DMS53 treated with DMSO at 0.1 percent for 48 hours (cell line): ENCODE measurements around the gene BPIFA1.
A peak's percentile ranks its signal among the peaks of the same experiment; 100 is the strongest.

Source experiments
- DNase-seq: peaks from one replicate; lab custom pipeline; 2025; ENCODE audit not compliant: unreplicated experiment; lab: John Stamatoyannopoulos, UW

Gene BPIFA1

DNA sequence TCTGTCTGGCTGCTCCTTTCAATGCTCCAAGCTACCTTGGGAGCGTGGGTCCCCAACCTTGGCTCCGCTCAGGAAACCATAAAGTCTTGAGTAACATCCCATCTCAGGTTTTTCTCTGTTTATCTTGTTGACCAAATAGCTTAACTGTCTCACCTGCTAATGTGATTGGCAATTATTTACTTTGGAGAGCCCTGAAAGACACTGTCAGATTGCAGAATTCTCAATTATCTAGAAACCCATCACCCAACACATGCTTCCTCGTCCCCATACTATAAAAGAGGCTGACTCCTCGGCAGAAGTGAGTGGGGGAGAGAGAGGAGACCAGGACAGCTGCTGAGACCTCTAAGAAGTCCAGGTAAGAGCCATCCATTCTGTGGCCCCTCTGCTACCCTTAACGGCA, at the start of gene BPIFA1:
Gene BPIFA1 (plus strand): TSS at position 301 of the 400 bp plus-strand sequence. CDS start 1,716 bp downstream, outside the sequence.
- DNase-seq = no peak

- DNase-seq = no peak
Measured at GRCh38 chr20:33187491-33187890, 48.3 kb upstream of the BPIFA1 start.

GRCh38 chr20:33188421-33188820, 47.4 kb upstream of the BPIFA1 start:
- no peak for DNase-seq

DNA sequence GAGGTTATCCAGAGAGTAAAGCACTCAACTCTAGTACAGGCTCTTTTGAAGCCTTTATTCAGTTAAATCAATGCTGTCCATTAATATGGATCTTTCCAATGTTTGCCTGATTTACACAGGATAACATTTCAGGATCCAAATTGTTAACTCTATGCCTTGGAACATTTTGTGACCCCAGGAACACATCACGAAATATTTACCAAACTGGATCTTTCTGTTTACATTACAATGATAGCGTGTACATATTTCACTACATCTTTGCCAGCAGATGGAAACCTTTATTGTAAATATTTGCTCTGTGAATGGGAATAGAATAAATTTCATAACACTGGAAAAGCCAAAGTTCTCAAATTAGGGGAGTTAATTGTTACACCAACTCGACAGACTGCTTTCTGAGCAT, 44.3 kb upstream of the BPIFA1 start:
- no peak for DNase-seq

GRCh38 chr20:33191955-33192354, 43.8 kb upstream of the BPIFA1 start:
- no peak for DNase-seq

- DNase-seq = no peak
Measured at GRCh38 chr20:33192912-33193501, 42.8 kb upstream of the BPIFA1 start.

- no peak for DNase-seq
Measured at GRCh38 chr20:33199026-33199425, 36.8 kb upstream of the BPIFA1 start.

DNA sequence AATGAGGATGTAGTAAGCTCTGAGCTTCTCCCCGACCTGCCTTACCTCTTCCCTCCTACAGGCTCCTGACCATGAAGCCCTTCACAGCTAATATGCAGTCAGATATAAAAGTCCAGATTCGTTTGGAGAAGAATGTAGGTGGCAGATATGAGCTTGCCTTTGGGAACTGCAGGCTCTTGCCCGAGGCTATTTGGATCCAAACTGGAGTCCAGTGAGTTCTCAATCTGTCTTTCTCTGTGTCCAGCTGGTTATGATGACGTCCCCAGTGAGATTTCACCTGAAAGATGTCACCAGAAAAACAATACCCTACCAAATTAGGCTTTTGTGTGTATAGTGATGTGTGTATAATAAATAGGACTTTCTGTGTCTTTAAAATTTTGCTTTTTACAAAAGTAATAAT, 33.3 kb upstream of the BPIFA1 start:
- no peak for DNase-seq

DNA sequence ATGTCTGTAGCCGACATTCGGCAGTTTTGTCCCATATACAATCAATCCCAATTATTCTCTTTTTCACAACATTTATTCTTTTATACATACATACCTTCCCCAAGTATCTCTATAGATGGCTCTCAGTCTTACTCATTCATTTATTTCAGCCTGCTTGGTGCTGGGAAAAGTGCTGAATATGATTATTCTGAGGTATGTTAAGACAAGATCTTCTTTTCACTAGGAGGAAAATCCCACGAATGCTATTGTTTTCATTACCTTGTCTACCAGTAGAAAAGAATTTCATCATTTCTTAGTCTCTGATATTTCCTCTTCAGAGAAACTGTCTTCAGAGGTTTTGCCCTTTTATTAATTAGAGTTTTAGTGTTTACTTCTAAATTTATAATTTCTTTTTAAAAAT, 32.4 kb upstream of the BPIFA1 start:
- DNase-seq = no peak

DNA sequence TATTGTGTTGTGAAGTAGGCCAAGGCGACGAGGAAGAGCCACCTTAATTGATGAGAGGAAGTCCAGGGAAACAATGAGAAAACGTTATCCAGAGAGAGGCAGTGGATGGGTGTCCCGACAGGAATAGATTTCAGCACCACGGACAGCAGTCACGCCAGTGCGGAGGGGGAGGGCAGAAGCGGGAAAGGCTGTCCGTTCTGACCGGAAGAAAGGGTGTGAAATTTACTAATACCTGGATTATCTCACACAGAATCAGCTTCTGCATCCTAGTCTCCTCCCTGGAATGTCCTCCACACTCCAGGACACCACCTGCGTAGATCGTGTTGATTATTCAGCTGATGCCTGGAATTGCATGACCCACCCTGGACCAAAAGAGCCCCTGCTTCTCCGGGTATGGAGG, 26.0 kb upstream of the BPIFA1 start:
- DNase-seq = peak; percentile 2

- DNase-seq = no peak
Measured at GRCh38 chr20:33210371-33210770, 25.4 kb upstream of the BPIFA1 start.

DNA sequence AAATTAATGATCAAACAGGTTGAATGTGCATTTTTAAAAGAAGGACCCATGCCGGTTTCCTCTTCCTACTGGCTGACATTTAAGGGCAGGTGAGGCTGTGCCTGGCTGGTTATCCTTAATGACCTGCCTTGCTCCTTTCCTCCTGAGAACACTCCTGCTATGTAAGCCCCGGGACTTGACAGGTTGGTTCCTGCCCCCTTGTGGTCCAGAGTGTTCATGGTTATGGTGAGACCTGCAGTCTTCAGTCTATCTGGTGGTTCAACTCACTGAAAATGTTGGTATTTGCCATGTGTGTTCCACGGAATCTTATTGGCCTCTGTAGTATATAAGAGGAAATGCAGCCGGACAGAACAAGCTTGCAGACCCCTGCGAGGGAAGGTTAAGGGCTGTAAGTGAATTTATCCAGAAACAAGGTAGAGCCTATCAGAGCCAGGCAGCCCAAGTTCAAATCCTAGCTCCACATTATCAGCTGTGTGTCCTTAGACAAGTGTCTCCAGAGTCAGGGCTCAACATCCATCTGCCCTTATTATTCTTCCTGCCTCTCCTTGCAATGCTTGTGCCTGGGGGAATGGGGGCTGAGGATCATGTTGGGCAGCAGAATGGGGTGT, 23.9 kb upstream of the BPIFA1 start:
- DNase-seq = peak; percentile 13

DNA sequence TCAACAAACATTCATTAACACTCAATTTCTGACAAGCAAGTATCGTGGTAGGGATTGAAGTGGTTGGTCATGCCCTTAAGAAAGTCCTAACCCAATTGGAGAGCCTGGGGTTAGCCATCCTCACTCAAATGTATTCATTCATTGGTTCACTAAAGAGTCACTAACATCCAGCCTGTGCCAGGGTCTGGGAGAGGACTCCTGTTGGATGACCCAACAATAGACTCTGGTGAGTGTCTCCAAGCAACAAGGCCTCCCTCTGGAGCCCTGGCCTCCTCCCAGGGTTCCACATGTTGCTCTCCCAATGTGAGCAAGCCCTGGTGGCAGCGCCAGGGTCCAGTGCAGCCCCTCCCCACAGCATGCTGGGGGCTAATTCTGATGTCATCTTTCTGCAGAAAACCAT, 18.7 kb upstream of the BPIFA1 start, which contains the start of gene BPIFA3:
Gene BPIFA3 (plus strand): TSS at position 301 of the 400 bp plus-strand sequence. CDS start 185 bp downstream, outside the sequence.
- DNase-seq = no peak

- DNase-seq = no peak
Measured at GRCh38 chr20:33224399-33224798, 11.4 kb upstream of the BPIFA1 start.

GRCh38 chr20:33229843-33230242, 6.0 kb upstream of the BPIFA1 start:
- DNase-seq = no peak

DNA sequence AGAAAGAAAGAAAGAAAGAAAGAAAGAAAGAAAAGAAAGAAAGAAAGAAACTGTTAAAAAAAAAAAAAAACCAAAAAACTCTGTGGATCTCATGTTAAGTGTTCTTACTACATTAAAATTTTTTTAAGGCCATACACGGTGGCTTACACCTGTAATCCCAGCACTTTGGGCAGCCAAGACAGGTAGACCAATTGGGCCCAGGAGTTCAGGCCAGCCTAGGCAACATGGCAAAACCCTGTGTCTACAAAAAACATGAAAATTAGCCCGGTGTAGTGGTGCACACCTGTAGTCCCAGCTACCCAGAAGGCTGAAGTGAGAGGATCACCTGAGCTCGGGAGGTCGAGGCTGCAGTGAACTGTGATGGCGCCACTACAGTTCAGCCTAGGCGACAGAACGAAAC, 4.6 kb upstream of the BPIFA1 start:
- no peak for DNase-seq

DNA sequence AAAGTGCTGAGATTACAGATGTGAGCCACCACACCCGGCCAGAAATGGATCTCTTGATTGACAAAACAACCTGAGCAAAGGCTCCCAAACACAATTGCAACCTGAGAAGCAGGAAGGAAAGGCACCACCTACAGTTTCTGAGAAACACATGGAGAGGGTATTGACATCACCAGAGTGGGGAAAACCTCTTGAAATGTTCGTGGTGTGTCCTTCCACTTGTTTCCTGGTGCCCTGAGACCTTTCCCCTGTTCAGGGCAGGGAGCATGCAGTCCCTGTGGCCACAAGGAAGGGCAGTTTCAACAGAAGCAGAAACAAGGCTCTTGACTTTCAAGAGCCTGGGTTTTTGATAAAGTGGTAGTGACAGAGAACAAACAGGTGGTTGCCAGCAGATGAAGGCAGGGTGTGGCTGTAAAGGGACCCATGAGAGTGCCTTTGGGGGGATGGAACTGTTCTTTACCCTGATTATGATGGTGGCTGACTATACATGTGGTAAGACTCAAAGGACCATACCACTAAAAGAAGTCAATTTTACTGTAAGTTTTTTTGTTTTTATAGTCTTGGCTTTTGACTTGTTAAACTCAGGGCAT, 3.2 kb upstream of the BPIFA1 start:
- no peak for DNase-seq

DNA sequence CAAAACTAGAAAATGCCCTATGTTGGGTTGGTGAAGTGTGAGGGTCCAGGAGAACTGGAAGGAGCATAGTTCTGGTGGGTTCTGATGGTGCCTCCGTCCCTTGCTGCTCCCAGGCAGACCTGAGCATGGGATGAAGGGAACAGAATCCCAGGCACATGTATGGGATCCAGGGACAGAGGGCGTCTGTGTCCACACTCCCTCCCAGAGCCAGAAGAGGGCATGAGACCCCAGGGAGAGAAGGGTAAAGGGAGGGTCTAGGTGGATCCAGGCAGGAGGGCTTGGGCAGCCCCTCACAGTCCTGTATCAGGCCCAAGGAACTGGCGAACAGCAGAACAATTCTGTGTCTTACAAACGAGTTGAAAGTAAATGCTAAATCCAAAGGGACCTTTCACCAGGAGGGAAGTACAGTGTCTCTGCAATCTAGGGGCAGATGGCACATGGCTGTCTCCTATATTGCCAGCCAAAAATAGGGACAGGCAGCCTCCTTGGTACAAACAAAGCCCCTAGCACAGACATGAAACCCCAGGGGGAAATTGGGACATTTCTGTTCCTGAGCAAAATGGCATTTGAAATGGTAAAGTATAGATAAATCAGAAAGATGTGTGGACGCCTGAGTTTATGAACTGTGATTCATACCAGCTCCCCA, 2.5 kb upstream of the BPIFA1 start:
- DNase-seq = no peak

DNA sequence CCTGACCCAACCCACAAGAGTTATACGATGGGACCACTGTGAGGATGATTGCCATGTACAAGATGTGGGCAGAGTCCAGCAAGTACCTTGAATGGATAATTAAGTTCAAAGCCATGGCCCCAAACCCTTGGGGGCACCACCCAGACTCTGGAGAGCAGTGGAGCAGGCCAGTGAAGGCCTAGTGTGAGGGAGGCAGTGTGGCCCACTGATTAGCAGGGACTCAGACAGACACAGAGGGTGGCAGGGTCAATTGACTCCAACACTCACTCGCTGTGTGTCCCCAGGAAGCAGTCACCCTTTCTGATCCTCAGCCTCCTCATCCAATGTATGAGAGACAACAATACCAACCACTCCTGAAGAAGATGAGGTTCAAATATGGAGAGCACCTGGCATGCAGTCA, 1.7 kb upstream of the BPIFA1 start:
- DNase-seq = no peak

GRCh38 chr20:33236351-33236750, 555 bp downstream of the BPIFA1 start:
- DNase-seq = no peak

DNA sequence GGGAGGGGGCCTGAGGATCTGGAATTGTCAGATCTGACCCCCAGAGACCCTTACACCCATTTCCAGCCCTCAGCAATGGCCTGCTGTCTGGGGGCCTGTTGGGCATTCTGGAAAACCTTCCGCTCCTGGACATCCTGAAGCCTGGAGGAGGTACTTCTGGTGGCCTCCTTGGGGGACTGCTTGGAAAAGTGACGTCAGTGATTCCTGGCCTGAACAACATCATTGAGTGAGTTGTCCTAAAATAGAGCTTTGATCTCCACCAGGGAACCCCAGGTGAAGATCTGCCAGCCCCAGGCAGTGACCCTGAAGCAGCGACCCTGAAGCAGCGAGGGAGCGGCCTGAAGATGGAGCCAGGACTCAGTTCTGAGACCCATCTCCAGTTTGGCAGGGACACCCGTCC, 2.2 kb downstream of the BPIFA1 start:
- no peak for DNase-seq

GRCh38 chr20:33239418-33239817, 3.6 kb downstream of the BPIFA1 start:
- DNase-seq = no peak
